Brain microvascular endothelial cell (primary cell): ENCODE measurements around the gene BTRC.

Experiments
- DNase-seq: peaks from one replicate; pipeline ENCODE4 v3.0.0-alpha.2; 2020
- H3K27ac ChIP-seq: fragments of 250-450 bp; sonication (Bioruptor Pico); 2 replicates; pipeline ENCODE4 v1.5.1; 2020; ENCODE audit warnings: mild to moderate bottlenecking, moderate library complexity
- H3K27me3 ChIP-seq: fragments of 250-450 bp; sonication (Bioruptor Pico); replicated peaks from 2 replicates; pipeline ENCODE4 v1.5.1; 2020; ENCODE audit warnings: mild to moderate bottlenecking
- H3K36me3 ChIP-seq: fragments of 250-450 bp; sonication (Bioruptor Pico); replicated peaks from 2 replicates; pipeline ENCODE4 v1.5.1; 2020; ENCODE audit warnings: mild to moderate bottlenecking
- H3K4me3 ChIP-seq: 2 replicates; pipeline ENCODE4 v1.5.1; 2011; ENCODE audit warnings: low read depth, mild to moderate bottlenecking, control low read depth, low read length, moderate library complexity
- CTCF ChIP-seq: IDR thresholded peaks from 2 replicates; pipeline ENCODE4 v1.5.1; 2011; ENCODE audit warnings: low read depth, mild to moderate bottlenecking, moderate library complexity, low read length, control low read depth, inconsistent platforms; ENCODE audit errors: missing control alignments
- in situ Hi-C: cut with HindIII; loops from 2 replicates; pipeline ENCODE4 v1.10.0; 2017; ENCODE audit warnings: low sequenced_read_pairs, low pct_ligation_motif_present

Gene BTRC

DNA sequence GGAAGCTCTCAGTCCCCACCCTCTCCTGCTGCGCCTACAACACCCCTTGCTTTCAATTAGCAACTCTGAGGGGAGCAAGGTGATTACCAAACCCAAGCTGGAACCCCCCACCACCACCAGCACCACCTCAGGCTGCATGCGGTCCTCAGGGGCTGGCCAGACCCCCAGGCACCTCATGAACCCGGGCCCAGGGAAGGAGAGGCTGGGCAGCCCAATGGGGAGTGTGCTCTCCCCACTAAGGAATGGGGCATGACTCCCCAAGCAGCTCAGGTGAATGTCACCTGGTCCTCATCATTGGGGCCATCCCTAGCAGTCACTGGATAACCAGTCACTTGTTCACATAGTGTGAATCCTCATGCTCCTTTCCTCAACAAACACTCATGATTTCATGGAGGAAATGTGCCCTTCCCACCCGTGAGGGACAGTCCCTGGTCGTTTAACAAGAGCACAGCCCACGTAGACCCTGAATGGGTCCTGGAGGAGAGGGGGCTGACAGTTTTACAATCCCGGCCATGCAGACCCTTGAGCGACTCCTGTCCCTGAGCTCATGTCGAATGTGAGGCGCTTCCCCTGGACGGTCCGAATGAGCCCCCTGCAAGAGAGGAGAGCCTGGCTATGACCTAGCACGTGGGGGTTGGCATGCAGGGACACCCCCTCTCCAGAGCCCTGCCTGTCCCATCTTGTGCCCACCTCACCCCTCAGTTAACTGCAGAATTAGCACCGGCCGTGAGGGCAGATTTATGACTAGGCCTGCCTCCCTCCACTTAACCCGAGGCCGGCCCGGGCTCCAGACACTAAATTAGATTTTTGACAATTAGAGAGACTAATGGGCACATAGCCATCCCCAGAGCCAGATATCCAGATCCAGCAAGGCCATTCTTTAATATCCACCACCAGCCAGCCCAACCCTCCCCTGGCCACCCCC lies 205.0 kb downstream of the BTRC start:
- in situ Hi-C loops = no loop called here
- no peak overlapping the region for H3K4me3 ChIP-seq
- no peak overlapping the region for H3K27ac ChIP-seq
- no peak for DNase-seq
- no peaks in the 10 kb centered on the region for H3K27me3 ChIP-seq
- no peaks in the 10 kb centered on the region for H3K36me3 ChIP-seq
- TF ChIP-seq CTCF = no peak

DNA sequence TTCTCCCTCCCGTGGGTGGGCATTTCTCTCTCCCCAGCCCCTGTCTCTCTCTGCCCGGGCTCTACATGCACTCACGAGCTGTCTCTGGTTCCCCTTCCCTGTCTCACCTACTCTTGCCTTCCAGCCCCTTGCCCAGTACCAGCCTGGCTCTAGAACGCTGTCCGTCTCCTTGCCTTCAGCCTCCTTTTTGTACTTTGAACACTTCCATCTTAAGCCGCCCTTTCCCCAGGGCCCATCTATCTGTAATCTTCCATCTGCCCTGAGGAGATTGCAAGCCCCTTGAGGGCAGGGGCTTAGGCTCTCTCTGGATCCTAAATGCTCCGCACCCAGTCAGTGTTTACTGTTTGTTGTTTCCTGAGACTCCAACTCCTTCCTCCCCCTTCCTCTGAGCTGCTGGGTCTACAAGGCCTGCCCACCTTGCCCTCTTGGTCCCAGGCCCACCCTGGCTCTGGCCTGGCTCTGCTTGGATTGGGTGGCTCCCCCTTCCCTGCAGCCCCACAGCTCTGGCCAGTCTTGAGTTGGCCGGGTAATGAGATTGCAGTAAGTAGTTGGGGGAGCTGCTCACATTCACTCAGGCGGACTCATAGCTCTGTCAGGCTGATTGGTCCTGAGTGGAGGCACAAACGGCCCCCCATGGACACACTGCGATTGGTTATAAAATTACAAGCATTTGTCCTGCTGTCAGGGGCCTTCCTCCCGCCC lies 205.8 kb downstream of the BTRC start:
- Histone ChIP-seq H3K36me3 (no peaks in the 10 kb centered on the region), H3K27ac (no peak overlapping the region), H3K27me3 (no peaks in the 10 kb centered on the region), H3K4me3 (no peak overlapping the region)
- TF ChIP-seq CTCF = no peak
- in situ Hi-C loops = no loop called here
- no peak for DNase-seq

GRCh38 chr10:101560298-101561067 lies 206.5 kb downstream of the BTRC start:
- Histone ChIP-seq H3K36me3 (no peaks in the 10 kb centered on the region), H3K27ac (no peak overlapping the region), H3K27me3 (no peaks in the 10 kb centered on the region), H3K4me3 (no peak overlapping the region)
- DNase-seq = no peak
- in situ Hi-C loops = no loop called here
- no peak for TF ChIP-seq CTCF

DNA sequence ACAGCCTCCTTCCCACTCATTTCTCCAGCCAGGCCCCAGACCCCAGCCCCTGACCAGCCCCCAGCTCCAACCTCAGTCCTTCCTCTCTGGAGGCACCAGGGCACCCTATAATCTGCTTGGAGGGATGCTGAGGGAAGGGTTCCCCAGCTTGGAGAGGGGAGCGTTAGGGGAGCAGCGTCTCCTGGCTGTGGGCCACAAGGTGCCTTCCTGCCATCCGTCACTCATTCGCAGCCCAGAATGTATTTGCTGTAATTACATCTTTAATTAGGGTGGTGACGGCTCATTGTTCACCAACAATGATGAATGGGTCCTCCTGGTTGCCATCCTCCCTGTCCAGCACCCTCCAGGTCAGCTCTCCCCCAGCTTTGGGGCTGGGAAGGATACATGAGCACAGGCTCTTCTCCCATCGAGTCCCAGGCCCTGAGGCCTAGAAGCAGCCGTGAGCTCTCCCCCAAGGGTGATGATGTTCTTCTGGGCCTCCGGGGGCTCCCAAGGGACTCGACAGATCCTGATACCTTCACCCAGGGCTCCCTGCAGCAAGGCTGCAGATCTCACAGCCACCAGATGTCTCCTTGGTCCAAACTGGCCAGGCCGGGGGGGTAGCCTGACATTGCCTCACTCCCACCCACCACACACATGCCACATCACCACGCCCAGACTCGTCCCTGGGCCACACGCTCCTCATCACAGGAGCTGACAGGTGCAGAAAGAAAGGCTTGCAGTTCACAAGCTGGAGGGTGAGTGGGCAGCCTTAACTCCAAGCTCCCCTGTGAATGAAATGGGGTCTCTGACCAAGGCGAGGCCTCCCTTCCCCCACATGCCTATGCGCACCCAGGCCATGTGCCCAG lies 207.3 kb downstream of the BTRC start:
- no peaks in the 10 kb centered on the region for H3K27me3 ChIP-seq
- H3K4me3 ChIP-seq = no peak overlapping the region
- no peak overlapping the region for H3K27ac ChIP-seq
- no peak for TF ChIP-seq CTCF
- in situ Hi-C loops = no loop called here
- DNase-seq = no peak
- H3K36me3 ChIP-seq = no peaks in the 10 kb centered on the region

DNA sequence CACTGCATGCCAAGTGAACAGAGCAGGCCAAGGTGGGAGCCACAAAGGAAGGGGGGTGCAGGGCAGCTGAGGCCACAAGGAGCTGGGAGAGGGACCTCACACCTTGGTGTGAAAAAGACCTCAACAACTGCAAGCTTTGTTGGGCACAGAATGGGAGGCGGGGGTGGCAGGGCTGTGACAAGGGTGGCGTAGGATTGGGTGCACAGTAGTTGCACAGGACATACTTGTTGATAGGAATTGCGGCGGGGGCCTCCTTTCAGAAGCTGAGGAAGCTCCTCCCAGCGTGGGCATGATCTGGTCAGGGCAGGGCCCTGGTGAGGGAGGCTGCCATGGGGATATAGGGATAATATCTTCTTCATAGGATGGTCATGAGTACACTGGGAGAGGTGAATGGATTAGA lies 208.3 kb downstream of the BTRC start:
- no peak for DNase-seq
- Histone ChIP-seq H3K36me3 (no peaks in the 10 kb centered on the region), H3K27me3 (no peaks in the 10 kb centered on the region), H3K27ac (no peak overlapping the region), H3K4me3 (no peak overlapping the region)
- no peak for TF ChIP-seq CTCF
- in situ Hi-C loops = no loop called here
